Body of pancreas (tissue), 4 donors: ENCODE data around the gene UBALD2.

Experiments
- CTCF ChIP-seq, 7 experiments: fragments of 450-650 bp in 4 of 7; fragments of 200-600 bp in 3 of 7; sonication (generic) in 3 of 7; IDR thresholded peaks; one replicate each; pipeline ENCODE4 v1.5.1; 2016 to 2019; ENCODE audit warnings: antibody characterized with exemption in 7 of 7
- POLR2A ChIP-seq, 3 donors: fragments of 450-650 bp; IDR thresholded peaks; one replicate each; pipeline ENCODE4 v1.6.1; 2016; ENCODE audit warnings: antibody characterized with exemption in 3 of 3, mild to moderate bottlenecking in 2 of 3

GRCh38 chr17:76277300-76278267 lies 12.4 kb downstream of the UBALD2 start:
- TF ChIP-seq CTCF (IDR thresholded peaks at IDR 0.05) (no peak), POLR2A (IDR thresholded peaks at IDR 0.05) (no peak)
